ENCODE measurements around the gene MILR1. TPM values are rescaled to one million over a fixed set of nuclear protein-coding genes. Genes with fewer than 3 reads are reported as not detected.

Gene MILR1
- total and polyA plus RNA-seq, 2 donors (not counting 3 experiments of a cell fraction or from before 2014, with no cell fraction given): 1.2 to 17.8 TPM

DNA sequence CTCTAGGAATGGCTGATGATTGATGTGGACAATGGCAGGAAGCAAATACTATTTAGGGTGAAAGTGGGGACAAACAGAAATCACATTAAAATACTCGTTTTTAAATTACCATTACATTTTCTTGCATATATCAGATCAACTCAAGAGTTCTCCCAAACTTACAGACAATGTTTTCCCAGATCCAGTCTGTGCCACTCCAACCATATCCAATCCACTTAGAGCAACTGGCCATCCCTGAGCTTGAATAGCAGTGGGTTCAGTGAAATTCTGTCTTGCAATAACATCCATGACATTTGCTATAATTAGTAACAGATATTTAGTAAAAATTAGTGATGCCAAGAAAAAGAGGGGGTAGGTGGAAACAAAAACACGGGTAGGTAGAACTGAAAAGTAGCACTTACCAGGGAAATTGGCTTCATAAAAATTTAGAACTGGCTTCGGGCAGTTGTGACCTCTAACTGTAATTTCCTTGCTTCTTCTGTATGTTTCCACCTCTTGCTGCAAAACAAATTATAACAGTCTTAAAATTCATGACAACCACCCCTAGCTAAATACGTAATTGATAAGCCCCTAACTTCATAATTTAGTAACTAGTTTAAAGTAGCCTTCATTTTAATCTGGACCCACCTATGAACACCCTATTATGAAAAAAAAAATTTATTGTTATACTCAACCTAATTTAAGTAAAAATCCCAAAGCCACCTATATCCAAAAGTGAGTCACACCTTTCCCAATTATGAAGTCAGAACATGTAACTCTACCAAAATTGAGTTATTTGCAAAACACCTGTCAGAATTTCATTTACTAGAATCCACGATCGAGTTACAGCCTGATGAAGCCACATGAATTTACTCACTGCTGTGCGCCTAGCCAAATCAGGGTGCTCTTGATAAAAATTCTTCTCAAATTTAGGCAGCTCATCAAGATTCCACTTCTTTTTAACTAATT, 55.2 kb downstream of the MILR1 start:
- Histone ChIP-seq H3K36me3 (ENCODE audit: control insufficient read depth in 2 of 2, extremely low read depth in 1 of 2, insufficient read depth in 2 of 2, low read length in 2 of 2) (peaks cover 38 to 54% of the 10 kb centered on the region in 2 experiments), H3K9ac (replicated peaks; ENCODE audit: extremely low read depth, insufficient read depth, low read length) (peak overlapping the region; percentile 100), H3K27ac (ENCODE audit: insufficient read depth, low read depth, low read length) (peak overlapping the region; percentile 98), H3K9me3 (replicated peaks; ENCODE audit: control insufficient read depth, insufficient read depth, low read length) (no peaks in the 10 kb centered on the region), H3K79me2 (ENCODE audit: control insufficient read depth, insufficient read depth, low read length) (peaks cover 85% of the 10 kb centered on the region), H3K27me3 (ENCODE audit: control insufficient read depth in 2 of 2, insufficient read depth in 2 of 2, low read length in 2 of 2) (no peaks in the 10 kb centered on the region), H3K4me2 (ENCODE audit: insufficient read depth, low read length) (peak overlapping the region; percentile 95), H3K4me3 (replicated peaks in 1 of 3; ENCODE audit: insufficient read depth in 1 of 3, low read depth in 1 of 3, low read length in 3 of 3) (peak overlapping the region; percentile 65 to 97 (median 84)), H3K4me1 (ENCODE audit: control insufficient read depth, extremely low read depth, insufficient read depth, low read length) (peaks cover 56% of the 10 kb centered on the region), H2AFZ (ENCODE audit: low read depth, low read length) (no peak overlapping the region), H3K9me1 (replicated peaks; ENCODE audit: control insufficient read depth, extremely low read depth, insufficient read depth, low read length) (no peaks in the 10 kb centered on the region), H4K20me1 (replicated peaks; ENCODE audit: control insufficient read depth, extremely low read depth, insufficient read depth, low read length) (peaks cover 41% of the 10 kb centered on the region)
- BruUV-seq (replicated peaks): no TSS peak
- dilution Hi-C loops (cut with MboI; ENCODE audit: extremely low pct_ligation_motif_present, low sequenced_read_pairs) (no loop called here), intact Hi-C loops (cut with micrococcal nuclease) (loop anchor here (10.0 kb wide), 1 partner anchor 241 kb away; no protein-coding TSS in a partner anchor)
- ChIA-PET CTCF (no interaction called here), POLR2A (interaction anchor here (1.2 kb wide), 1 partner anchor 12 kb away, joined by 3 read pairs; no protein-coding TSS in a partner anchor)
- TF ChIP-seq POLR2AphosphoS5 (IDR thresholded peaks at IDR 0.05; ENCODE audit: insufficient read depth, low read depth, low read length): no peak
- TF ChIP-seq POLR2A (IDR thresholded peaks at IDR 0.05; ENCODE audit: low read depth, low read length): no peak
- TF ChIP-seq FOS (IDR thresholded peaks at IDR 0.05; ENCODE audit: borderline replicate concordance, insufficient read depth, low read length): no peak
- TF ChIP-seq JUN (IDR thresholded peaks at IDR 0.05; ENCODE audit: borderline replicate concordance, insufficient read depth, insufficient read length, low read depth): no peak
- DNase-seq (ENCODE audit: low read depth, low spot score): no peak
- no peak for FAIRE-seq

DNA sequence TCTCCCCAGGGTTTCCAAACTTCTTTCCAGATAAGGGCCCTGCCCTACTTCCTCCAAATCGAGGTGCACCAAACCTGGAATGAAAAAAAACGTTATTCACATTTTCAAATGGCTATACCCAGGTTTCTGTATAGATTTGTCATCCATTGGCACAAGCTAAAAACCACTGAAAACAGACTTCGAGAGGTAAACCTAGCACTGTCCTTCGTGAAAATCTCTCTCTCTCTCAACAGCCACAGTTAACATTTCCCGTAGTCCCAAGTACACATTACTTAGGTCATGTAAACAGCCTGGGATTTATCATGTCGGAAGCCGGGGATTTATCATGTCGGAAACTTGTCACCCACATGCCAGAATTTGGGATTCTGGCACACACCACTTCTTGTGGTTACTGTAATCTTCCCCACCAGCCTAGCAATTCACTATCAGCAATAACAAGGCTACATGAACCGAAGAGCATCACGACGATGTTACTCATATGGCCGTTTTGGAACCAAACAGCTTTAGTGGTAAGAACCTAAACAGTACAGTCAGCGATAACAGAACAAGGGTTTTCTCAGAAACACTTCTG, 55.9 kb downstream of the MILR1 start:
- Histone ChIP-seq H3K27ac (ENCODE audit: insufficient read depth, low read depth, low read length) (peak overlapping the region; percentile 98), H3K79me2 (ENCODE audit: control insufficient read depth, insufficient read depth, low read length) (peaks cover 89% of the 10 kb centered on the region), H3K9ac (replicated peaks; ENCODE audit: extremely low read depth, insufficient read depth, low read length) (peak overlapping the region; percentile 100), H4K20me1 (replicated peaks; ENCODE audit: control insufficient read depth, extremely low read depth, insufficient read depth, low read length) (peaks cover 41% of the 10 kb centered on the region), H3K4me2 (ENCODE audit: insufficient read depth, low read length) (peak overlapping the region; percentile 95), H3K9me3 (replicated peaks; ENCODE audit: control insufficient read depth, insufficient read depth, low read length) (no peaks in the 10 kb centered on the region), H2AFZ (ENCODE audit: low read depth, low read length) (no peak overlapping the region), H3K9me1 (replicated peaks; ENCODE audit: control insufficient read depth, extremely low read depth, insufficient read depth, low read length) (no peaks in the 10 kb centered on the region), H3K4me1 (ENCODE audit: control insufficient read depth, extremely low read depth, insufficient read depth, low read length) (peaks cover 52% of the 10 kb centered on the region), H3K27me3 (ENCODE audit: control insufficient read depth in 2 of 2, insufficient read depth in 2 of 2, low read length in 2 of 2) (no peaks in the 10 kb centered on the region), H3K4me3 (replicated peaks in 1 of 3; ENCODE audit: insufficient read depth in 1 of 3, low read depth in 1 of 3, low read length in 3 of 3) (peak overlapping the region; percentile 65 to 97 (median 84)), H3K36me3 (ENCODE audit: control insufficient read depth in 2 of 2, extremely low read depth in 1 of 2, insufficient read depth in 2 of 2, low read length in 2 of 2) (peaks cover 36 to 47% of the 10 kb centered on the region in 2 experiments)
- TF ChIP-seq POLR2A (IDR thresholded peaks at IDR 0.05; ENCODE audit: low read depth, low read length) (no peak), FOS (IDR thresholded peaks at IDR 0.05; ENCODE audit: borderline replicate concordance, insufficient read depth, low read length) (peak; percentile 8), GATA2 (IDR thresholded peaks at IDR 0.05; ENCODE audit: insufficient read depth, insufficient read length, low read depth, low read length) (peak; percentile 42), MYC (IDR thresholded peaks at IDR 0.05; ENCODE audit: low read depth, low read length) (no peak)
- TF ChIP-seq, protein P1, sequence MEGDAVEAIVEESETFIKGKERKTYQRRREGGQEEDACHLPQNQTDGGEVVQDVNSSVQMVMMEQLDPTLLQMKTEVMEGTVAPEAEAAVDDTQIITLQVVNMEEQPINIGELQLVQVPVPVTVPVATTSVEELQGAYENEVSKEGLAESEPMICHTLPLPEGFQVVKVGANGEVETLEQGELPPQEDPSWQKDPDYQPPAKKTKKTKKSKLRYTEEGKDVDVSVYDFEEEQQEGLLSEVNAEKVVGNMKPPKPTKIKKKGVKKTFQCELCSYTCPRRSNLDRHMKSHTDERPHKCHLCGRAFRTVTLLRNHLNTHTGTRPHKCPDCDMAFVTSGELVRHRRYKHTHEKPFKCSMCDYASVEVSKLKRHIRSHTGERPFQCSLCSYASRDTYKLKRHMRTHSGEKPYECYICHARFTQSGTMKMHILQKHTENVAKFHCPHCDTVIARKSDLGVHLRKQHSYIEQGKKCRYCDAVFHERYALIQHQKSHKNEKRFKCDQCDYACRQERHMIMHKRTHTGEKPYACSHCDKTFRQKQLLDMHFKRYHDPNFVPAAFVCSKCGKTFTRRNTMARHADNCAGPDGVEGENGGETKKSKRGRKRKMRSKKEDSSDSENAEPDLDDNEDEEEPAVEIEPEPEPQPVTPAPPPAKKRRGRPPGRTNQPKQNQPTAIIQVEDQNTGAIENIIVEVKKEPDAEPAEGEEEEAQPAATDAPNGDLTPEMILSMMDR (IDR thresholded peaks at IDR 0.05; ENCODE audit: extremely low read depth in 1 of 2, insufficient read depth in 1 of 2, low read depth in 1 of 2, low read length in 2 of 2): no peak
- TF ChIP-seq, protein P2, sequence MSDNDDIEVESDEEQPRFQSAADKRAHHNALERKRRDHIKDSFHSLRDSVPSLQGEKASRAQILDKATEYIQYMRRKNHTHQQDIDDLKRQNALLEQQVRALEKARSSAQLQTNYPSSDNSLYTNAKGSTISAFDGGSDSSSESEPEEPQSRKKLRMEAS (IDR thresholded peaks at IDR 0.05; ENCODE audit: insufficient read depth, insufficient read length): no peak
- intact Hi-C loops (cut with micrococcal nuclease): loop anchor here (1.0 to 10.0 kb wide), 3 partner anchors 8 to 240 kb away; partner anchors contain the start of gene POLG2
- POLR2A ChIA-PET: interaction anchor here (0.6 to 3.4 kb wide), 8 partner anchors 8 to 209 kb away, joined by 3 to 37 read pairs (median 3); partner anchors contain the start of gene POLG2
- CTCF ChIA-PET: interaction anchor here (1.1 to 2.4 kb wide), 4 partner anchors 8 to 85 kb away, joined by 4 to 8 read pairs (median 5); partner anchors contain the start of gene POLG2
- dilution Hi-C loops (cut with MboI; ENCODE audit: extremely low pct_ligation_motif_present, low sequenced_read_pairs): no loop called here
- DNase-seq (ENCODE audit: low read depth, low spot score) (peak; percentile 74), FAIRE-seq (no peak)
- BruUV-seq (replicated peaks): TSS peak; percentile 17

All from endothelial cell of umbilical vein (primary cell).